ENCODE results near the gene INAVA.

INAVA gene

DNA sequence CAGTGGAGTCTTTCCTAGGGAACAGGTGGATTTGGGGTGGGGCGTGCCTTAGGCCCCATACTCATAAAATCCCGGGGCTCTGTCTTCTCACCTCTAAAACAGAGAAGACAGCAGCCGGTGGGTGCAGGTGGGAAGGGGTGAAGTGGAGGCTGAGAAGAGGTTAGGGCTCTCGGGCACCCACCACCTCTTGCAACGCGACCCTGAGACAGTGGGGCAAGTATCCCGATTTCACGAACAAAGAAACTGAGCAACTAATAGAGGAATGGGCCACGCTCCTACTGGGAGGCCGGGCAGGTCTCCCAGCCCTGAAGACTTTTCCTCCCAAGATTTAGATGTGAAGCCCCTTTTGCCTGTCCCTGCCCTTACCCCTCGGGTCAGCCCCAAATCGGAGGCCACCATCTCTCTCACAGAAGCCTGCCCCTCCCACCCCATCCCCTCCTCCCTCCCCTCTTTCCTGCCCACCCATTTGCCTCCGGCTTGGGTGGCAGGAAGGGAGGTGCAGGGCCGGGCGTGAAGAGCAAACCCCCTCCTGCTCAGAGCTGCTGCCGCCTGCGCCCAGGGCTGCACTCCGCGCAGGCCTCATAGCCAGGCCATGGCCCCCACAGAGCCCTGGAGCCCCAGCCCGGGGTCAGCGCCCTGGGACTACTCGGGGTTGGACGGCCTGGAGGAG, 22.1 kb upstream of the INAVA start, which contains the start of gene GPR25:
Gene GPR25, plus strand, starts transcription at position 536 of the 670 bp plus-strand sequence. Its CDS starts 57 bp downstream, at position 593.
- Mint-ChIP-seq H3K27ac (no peak within 1 kb of the TSS), H3K9me3 (no peaks in the 10 kb centered on the region), H3K4me1 (peaks cover 39% of the 10 kb centered on the region), H3K4me3 (peak within 1 kb of the TSS; percentile 60), H3K27me3 (peaks cover 74% of the 10 kb centered on the region)
- DNase-seq (no peak), ATAC-seq (peak; percentile 44)

GRCh38 chr1:200873116-200873670, 21.5 kb upstream of the INAVA start:
- Mint-ChIP-seq H3K4me3 (peak overlapping the region; percentile 11 to 60), H3K27me3 (peaks cover 73% of the 10 kb centered on the region), H3K27ac (no peak overlapping the region), H3K4me1 (peaks cover 43% of the 10 kb centered on the region), H3K9me3 (no peaks in the 10 kb centered on the region)
- ATAC-seq, result no peak
- no peak for DNase-seq

GRCh38 chr1:200873671-200874397, 20.9 kb upstream of the INAVA start:
- ATAC-seq, result no peak
- DNase-seq, result no peak
- Mint-ChIP-seq H3K4me1 (peaks cover 50% of the 10 kb centered on the region), H3K9me3 (no peaks in the 10 kb centered on the region), H3K27ac (no peak overlapping the region), H3K4me3 (peak overlapping the region; percentile 60), H3K27me3 (peaks cover 73% of the 10 kb centered on the region)

DNA sequence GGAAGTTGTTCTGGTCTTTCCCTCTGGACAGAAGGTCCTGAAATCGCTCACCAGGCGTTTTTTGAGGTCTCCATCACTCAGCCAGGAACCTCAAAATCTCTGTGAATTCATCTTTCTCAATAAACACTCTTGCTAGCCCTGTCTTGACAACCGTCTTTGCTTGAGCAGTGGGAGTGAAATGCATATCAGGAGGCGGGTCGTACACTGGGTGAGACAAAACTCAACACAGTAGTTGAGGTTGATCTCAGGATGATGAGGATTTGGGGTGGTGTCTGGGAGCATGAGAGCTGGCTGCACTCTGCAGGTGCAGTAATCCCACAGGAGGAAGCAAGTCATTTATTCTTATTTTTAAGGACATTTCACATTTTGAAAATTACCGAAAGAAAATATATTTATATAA, 20.0 kb upstream of the INAVA start:
- no peaks in the 10 kb centered on the region for H3K9me3 Mint-ChIP-seq
- peaks cover 71% of the 10 kb centered on the region for H3K27me3 Mint-ChIP-seq
- peaks cover 48% of the 10 kb centered on the region for H3K4me1 Mint-ChIP-seq
- DNase-seq (no peak), ATAC-seq (no peak)
- H3K4me3 Mint-ChIP-seq, result peak overlapping the region; percentile 0 to 37
- no peak overlapping the region for H3K27ac Mint-ChIP-seq

DNA sequence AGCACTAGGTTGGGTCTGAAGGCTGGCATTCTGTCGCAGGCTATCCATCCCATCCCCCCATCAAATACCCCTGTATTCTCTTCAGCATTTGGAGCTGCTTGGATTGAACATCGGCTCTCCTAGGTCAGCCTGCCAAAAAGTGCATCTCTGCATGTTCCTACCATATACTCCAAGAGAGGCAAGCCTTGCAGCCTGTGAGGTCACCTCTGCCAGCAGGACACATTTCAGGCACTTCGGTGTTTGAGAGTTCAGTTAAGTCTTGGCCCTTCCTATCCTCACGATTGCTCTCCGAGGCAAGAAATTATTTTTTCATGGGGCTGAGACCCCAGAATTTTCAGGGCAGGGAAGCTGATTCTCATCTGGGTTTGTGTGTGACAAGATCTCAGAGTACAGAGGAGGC, 19.3 kb upstream of the INAVA start:
- no peak for ATAC-seq
- Mint-ChIP-seq H3K9me3 (no peaks in the 10 kb centered on the region), H3K27ac (no peak overlapping the region), H3K27me3 (peaks cover 64% of the 10 kb centered on the region), H3K4me1 (peaks cover 49% of the 10 kb centered on the region), H3K4me3 (no peak overlapping the region)
- no peak for DNase-seq

GRCh38 chr1:200877010-200877409, 17.7 kb upstream of the INAVA start:
- H3K4me3 Mint-ChIP-seq, result no peak overlapping the region
- peaks cover 59% of the 10 kb centered on the region for H3K27me3 Mint-ChIP-seq
- H3K27ac Mint-ChIP-seq, result no peak overlapping the region
- no peak for DNase-seq
- H3K9me3 Mint-ChIP-seq, result no peaks in the 10 kb centered on the region
- no peak for ATAC-seq
- peaks cover 50% of the 10 kb centered on the region for H3K4me1 Mint-ChIP-seq

DNA sequence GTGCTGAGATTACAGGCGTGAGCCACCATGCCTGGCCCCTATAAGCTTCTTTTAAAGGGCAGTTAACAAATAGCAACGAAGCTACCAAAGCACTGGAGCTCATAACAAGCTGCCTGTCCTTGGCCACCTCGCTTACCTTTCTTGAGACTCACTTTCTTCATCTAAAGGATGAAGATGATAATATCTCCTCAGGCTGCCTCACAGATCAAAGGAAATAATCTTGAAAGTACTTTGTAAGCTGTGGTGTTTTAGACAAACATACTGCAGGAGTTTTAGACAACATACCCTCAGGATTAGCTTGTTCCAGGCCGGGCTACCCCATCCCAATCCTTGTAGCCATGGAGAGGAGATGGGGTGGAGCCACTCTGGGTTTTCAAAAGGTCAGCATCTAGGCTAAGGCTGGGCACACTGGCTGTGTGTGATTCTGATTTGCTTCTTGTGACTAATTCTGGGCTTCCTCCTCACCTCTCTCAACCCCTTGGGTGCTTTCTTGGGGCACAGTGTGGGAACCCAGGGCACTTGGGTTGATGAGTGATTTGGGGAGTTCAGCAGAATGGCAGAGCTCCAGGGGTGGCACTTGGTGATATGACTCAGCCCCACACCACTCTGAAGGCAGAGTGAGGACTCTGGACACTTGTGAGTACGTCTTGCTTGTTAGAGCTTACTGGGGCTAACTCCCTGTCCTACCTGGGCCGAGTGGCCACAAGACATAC, 16.7 kb upstream of the INAVA start:
- H3K9me3 Mint-ChIP-seq, result no peaks in the 10 kb centered on the region
- peak overlapping the region in 1 of 2 donors; percentile 5 for H3K4me3 Mint-ChIP-seq
- DNase-seq, result peak; percentile 54 to 83
- ATAC-seq, result peak; percentile 97
- peaks cover 50% of the 10 kb centered on the region for H3K4me1 Mint-ChIP-seq
- H3K27ac Mint-ChIP-seq, result no peak overlapping the region
- H3K27me3 Mint-ChIP-seq, result peaks cover 52% of the 10 kb centered on the region

GRCh38 chr1:200880212-200880611, 14.5 kb upstream of the INAVA start:
- ATAC-seq (peak; percentile 72), DNase-seq (peak in 1 of 2 donors; percentile 42)
- no peaks in the 10 kb centered on the region for H3K9me3 Mint-ChIP-seq
- H3K4me3 Mint-ChIP-seq, result no peak overlapping the region
- peaks cover 36% of the 10 kb centered on the region for H3K4me1 Mint-ChIP-seq
- H3K27ac Mint-ChIP-seq, result no peak overlapping the region
- H3K27me3 Mint-ChIP-seq, result peaks cover 32% of the 10 kb centered on the region

DNA sequence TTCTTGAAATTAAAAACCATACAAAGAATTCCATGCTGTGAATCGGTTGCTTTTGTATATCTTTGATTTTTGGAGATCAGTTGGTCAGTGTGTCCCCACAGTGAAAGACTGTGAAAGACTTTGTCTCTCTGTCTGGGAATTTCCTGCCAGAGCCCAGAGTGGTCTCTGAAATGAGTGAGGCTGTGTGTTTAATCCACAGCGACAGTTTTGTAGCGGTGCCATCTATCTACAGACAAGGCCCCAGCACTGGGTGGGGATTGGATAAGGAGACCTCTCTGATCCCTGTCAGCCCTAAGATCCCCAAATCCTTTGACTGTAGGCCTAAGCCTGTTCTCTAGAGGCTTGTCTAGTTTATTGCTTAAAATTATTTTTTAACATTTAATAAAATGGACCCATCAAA, 11.6 kb upstream of the INAVA start:
- Mint-ChIP-seq H3K4me1 (peaks cover 41% of the 10 kb centered on the region), H3K27ac (no peak overlapping the region)

DNA sequence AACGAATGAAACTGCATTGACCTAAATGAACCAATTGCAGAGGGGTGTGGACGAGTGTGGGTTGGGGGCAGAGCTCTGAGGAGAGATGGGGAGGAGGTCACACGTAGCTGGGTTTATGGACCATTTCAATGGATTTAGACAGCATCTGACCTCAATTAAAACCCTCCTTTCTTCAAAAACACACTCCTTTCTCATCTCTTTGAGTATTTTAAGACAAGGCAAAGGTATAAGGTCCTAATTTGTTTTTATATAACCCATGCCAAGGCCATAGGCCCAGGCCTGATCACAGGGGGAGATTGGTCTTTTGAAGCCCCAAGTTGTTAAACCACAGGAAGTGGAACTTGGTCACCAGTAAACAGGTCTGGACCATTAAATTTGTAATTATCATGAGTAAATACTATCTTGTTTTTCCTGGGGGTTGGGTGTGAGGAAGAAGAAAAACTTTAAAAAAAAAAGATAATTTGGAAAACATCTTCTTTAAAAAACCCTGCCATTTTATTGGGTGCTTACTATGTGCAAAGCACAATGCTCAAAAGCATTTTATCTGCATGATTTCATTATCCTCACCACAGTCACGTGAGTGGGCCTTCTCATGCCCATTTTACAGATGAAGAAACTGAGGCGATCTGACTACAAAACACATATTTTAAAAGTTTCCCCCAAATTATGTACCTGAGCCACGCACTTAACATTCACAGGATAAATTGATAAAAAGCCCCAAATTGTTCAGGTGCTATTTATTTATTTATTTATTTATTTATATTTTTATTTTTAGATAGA, 8.9 kb upstream of the INAVA start:
- peaks cover 15% of the 10 kb centered on the region for H3K27me3 Mint-ChIP-seq
- DNase-seq (no peak), ATAC-seq (no peak)
- H3K9me3 Mint-ChIP-seq, result no peaks in the 10 kb centered on the region
- no peak overlapping the region for H3K4me3 Mint-ChIP-seq
- H3K4me1 Mint-ChIP-seq, result peaks cover 51% of the 10 kb centered on the region
- H3K27ac Mint-ChIP-seq, result no peak overlapping the region

More for the DNA sequence above, 11.6 kb upstream of the INAVA start:
- no peak for DNase-seq
- Mint-ChIP-seq H3K27me3 (peaks cover 11% of the 10 kb centered on the region), H3K9me3 (no peaks in the 10 kb centered on the region), H3K4me3 (no peak overlapping the region)
- ATAC-seq, result no peak

DNA sequence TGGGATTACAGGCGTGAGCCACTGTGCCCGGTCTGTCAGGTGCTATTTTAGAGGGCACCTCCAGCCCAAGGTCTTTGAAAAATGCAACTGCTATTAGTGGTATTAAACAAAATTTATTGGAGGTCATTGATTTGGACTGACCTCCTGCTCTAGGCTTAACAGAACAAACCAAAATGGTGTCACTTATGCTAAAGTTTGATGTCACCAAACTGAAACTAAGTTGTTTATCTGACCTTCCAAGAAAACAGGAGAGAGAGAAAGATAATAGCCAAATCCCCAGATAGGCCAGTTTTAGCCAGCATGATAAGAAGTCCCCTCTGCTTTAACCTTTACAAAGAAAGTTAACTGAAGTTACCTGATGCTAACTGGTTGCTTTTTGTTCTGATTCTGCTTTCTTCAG, 8.1 kb upstream of the INAVA start:
- Mint-ChIP-seq H3K4me3 (no peak overlapping the region), H3K9me3 (no peaks in the 10 kb centered on the region), H3K27ac (no peak overlapping the region), H3K27me3 (peaks cover 15% of the 10 kb centered on the region), H3K4me1 (peaks cover 58% of the 10 kb centered on the region)
- no peak for DNase-seq
- no peak for ATAC-seq

DNA sequence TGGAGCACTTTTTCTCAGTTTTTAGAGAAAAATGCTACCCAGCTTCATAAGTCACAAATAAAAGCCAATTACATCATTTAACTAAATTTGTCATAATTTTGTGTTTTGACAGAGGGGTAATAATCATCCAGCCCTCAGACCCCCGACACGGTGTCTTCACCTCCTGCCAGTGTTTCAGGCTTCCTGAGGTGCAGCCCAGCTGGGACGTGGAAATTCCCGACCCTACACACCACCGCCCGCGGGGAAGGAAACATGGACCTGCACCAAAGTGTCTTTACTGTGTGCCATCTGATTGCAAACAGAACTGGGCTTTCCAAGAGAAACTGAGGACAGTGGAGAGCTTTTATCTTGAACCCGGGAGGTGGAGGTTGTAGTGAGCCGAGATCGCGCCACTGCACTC, 7.7 kb upstream of the INAVA start:
- DNase-seq (no peak), ATAC-seq (no peak)
- Mint-ChIP-seq H3K27me3 (peaks cover 19% of the 10 kb centered on the region), H3K9me3 (no peaks in the 10 kb centered on the region), H3K4me1 (peaks cover 62% of the 10 kb centered on the region), H3K27ac (no peak overlapping the region), H3K4me3 (peak overlapping the region in 1 of 2 donors; percentile 36)

DNA sequence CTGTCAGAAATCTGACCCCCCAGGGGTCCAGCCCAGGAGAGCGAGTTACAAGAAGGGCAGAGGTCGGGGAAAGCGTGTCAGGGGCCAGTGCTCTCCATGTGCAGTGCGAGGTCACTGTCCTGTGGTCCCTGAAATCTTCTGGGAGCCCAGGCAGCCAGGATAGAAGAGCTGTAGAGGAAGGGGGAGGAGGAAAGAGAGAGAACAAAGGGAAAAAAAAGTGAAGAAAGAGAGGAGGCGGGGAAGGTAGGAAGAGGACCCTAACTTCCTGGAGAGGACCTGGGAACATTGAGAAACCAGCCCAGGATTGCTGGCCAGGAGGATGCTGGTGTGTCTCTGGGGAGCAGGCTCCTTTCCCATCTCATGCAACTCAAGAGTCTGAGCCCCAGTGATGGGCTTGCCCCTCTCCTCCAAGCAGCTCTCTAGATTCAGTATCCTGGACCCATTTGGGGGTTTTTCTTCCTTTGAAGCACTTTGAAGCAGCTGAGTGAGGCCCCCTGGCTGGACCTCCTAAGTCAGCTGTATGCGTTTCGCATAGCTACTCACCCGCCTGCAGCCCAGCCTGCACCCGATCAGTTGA, 6.8 kb upstream of the INAVA start:
- Mint-ChIP-seq H3K27ac (peak overlapping the region in 1 of 2 donors; percentile 40), H3K9me3 (no peaks in the 10 kb centered on the region), H3K4me1 (peaks cover 70% of the 10 kb centered on the region), H3K27me3 (peaks cover 27% of the 10 kb centered on the region), H3K4me3 (peak overlapping the region; percentile 54 to 69)
- peak; percentile 48 for ATAC-seq
- DNase-seq, result no peak

DNA sequence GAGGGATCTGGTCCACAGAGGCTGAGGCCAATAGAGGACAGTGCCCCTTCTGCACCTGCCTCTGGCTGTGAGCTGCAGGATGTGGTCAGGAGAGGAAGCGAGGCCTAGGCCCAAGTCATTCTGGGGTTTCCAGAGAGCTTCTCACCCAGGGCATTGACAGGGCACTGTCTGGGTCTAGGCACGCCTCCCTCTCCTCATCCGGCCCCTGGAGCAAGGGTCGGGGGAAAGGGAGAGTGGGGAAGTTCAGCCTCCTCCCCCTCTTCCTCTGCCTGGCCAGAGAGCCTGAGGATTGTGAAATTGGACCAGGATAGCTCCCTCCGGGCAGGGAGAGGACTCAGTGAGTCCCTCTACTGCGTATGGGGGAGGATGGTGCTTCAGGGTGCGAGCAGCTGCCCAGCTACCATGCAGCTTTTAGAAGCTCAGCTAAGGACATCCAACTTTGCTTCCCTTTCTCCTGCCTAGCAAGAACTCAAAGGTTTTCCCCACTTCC, 6.3 kb upstream of the INAVA start:
- H3K9me3 Mint-ChIP-seq, result no peaks in the 10 kb centered on the region
- ATAC-seq, result peak; percentile 95
- peak; percentile 75 to 84 for DNase-seq
- H3K4me1 Mint-ChIP-seq, result peaks cover 70% of the 10 kb centered on the region
- peak overlapping the region; percentile 54 to 77 for H3K4me3 Mint-ChIP-seq
- H3K27me3 Mint-ChIP-seq, result peaks cover 32% of the 10 kb centered on the region
- H3K27ac Mint-ChIP-seq, result no peak overlapping the region
